HG03432 (cell line): Measurements from ENCODE around the gene C10orf105.

Experiments
- ATAC-seq: cut with Tn5 transposase; IDR thresholded peaks from one replicate; pipeline ENCODE4 v1.9.1; 2021; ENCODE audit warnings: mild to moderate bottlenecking, moderate library complexity; ENCODE audit not compliant: unreplicated experiment

C10orf105 gene

GRCh38 chr10:71737834-71738197 is 18.2 kb upstream of the C10orf105 start:
- ATAC-seq: no peak

GRCh38 chr10:71737001-71737833 is 17.6 kb upstream of the C10orf105 start:
- no peak for ATAC-seq

GRCh38 chr10:71736570-71736952 is 17.0 kb upstream of the C10orf105 start:
- no peak for ATAC-seq

GRCh38 chr10:71735709-71736569 is 16.4 kb upstream of the C10orf105 start:
- no peak for ATAC-seq

GRCh38 chr10:71734797-71735196 is 15.2 kb upstream of the C10orf105 start:
- no peak for ATAC-seq

- ATAC-seq: no peak
These were observed 12.2 kb upstream of the C10orf105 start for GRCh38 chr10:71731791-71732190.

GRCh38 chr10:71729161-71729636 is 9.6 kb upstream of the C10orf105 start:
- ATAC-seq: no peak

GRCh38 chr10:71727738-71728737 is 8.5 kb upstream of the C10orf105 start:
- ATAC-seq: peak; percentile 54

GRCh38 chr10:71727105-71727737 is 7.6 kb upstream of the C10orf105 start:
- peak; percentile 61 for ATAC-seq

- ATAC-seq: no peak
These were observed 7.1 kb upstream of the C10orf105 start for GRCh38 chr10:71726580-71727104.

GRCh38 chr10:71725998-71726579 is 6.5 kb upstream of the C10orf105 start:
- no peak for ATAC-seq

- no peak for ATAC-seq
These were observed 5.7 kb upstream of the C10orf105 start for GRCh38 chr10:71725249-71725648.

- no peak for ATAC-seq
These were observed 5.0 kb upstream of the C10orf105 start for GRCh38 chr10:71724539-71724938.

- ATAC-seq: no peak
These were observed 3.7 kb upstream of the C10orf105 start for GRCh38 chr10:71723311-71723710.

GRCh38 chr10:71722849-71723248 is 3.3 kb upstream of the C10orf105 start:
- no peak for ATAC-seq

- ATAC-seq: no peak
These were observed 1.7 kb upstream of the C10orf105 start for GRCh38 chr10:71721313-71721712.

GRCh38 chr10:71720288-71720687 is 710 bp upstream of the C10orf105 start:
- ATAC-seq: no peak

- no peak for ATAC-seq
These were observed 536 bp downstream of the C10orf105 start for GRCh38 chr10:71719042-71719441.

GRCh38 chr10:71718165-71718698 is 1.3 kb downstream of the C10orf105 start:
- no peak for ATAC-seq
